Measurements from ENCODE around the gene ECHDC3. TPM values are rescaled to one million over a fixed set of nuclear protein-coding genes. Genes with fewer than 3 reads are reported as not detected.

Gene ECHDC3
- total and polyA plus RNA-seq, 2 of the 4 experiments (the other 2 are of a cell fraction): 4.3 to 5.0 TPM

- POLR2A ChIA-PET (ENCODE audit: unreplicated experiment): no interaction called here
- no peak overlapping the region for H3K27ac ChIP-seq (ENCODE audit: insufficient read depth, low read length)
- H3K4me2 ChIP-seq (ENCODE audit: low read depth, low read length): peak overlapping the region; percentile 31; the same call in 1 of the 2 replicates
- no peaks in the 10 kb centered on the region for H3K9me1 ChIP-seq (ENCODE audit: insufficient read depth, low read length)
- in situ Hi-C loops (cut with MboI; ENCODE audit: low sequenced_read_pairs) (no loop called here), dilution Hi-C loops (cut with HindIII; ENCODE audit: low sequenced_read_pairs, unreplicated experiment) (no loop called here), intact Hi-C loops (cut with micrococcal nuclease) (no loop called here)
- ATAC-seq (ENCODE audit: low read depth) (no peak), DNase-seq (no peak)
- H3K36me3 ChIP-seq (ENCODE audit: control insufficient read depth, insufficient read depth, low read length): no peaks in the 10 kb centered on the region
- H3K4ac ChIP-seq (ENCODE audit: low read depth, low read length): no peak overlapping the region
- BruUV-seq (replicated peaks): no TSS peak
- TF ChIP-seq MAZ (IDR thresholded peaks at IDR 0.05; ENCODE audit: borderline replicate concordance, low read depth, low read length) (no peak), SMC3 (IDR thresholded peaks at IDR 0.05; ENCODE audit: low read depth, low read length) (no peak), MAFK (IDR thresholded peaks at IDR 0.05; ENCODE audit: low read depth, low read length) (no peak), CHD1 (IDR thresholded peaks at IDR 0.05; ENCODE audit: low read depth, low read length) (no peak), RAD21 (IDR thresholded peaks at IDR 0.05; ENCODE audit: low read length) (no peak), FOS (IDR thresholded peaks at IDR 0.05; ENCODE audit: low read depth, low read length) (no peak), NFE2L2 (IDR thresholded peaks at IDR 0.05; ENCODE audit: low read depth, low read length) (no peak), MXI1 (IDR thresholded peaks at IDR 0.05; ENCODE audit: borderline replicate concordance, low read depth, low read length) (no peak), POLR2A (IDR thresholded peaks at IDR 0.05; ENCODE audit: low read depth, low read length) (no peak), BHLHE40 (IDR thresholded peaks at IDR 0.05; ENCODE audit: low read depth, low read length) (no peak)
- TF ChIP-seq, protein P1, sequence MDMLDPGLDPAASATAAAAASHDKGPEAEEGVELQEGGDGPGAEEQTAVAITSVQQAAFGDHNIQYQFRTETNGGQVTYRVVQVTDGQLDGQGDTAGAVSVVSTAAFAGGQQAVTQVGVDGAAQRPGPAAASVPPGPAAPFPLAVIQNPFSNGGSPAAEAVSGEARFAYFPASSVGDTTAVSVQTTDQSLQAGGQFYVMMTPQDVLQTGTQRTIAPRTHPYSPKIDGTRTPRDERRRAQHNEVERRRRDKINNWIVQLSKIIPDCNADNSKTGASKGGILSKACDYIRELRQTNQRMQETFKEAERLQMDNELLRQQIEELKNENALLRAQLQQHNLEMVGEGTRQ (IDR thresholded peaks at IDR 0.05; ENCODE audit: low read depth, low read length): no peak
- TF ChIP-seq, protein P2, sequence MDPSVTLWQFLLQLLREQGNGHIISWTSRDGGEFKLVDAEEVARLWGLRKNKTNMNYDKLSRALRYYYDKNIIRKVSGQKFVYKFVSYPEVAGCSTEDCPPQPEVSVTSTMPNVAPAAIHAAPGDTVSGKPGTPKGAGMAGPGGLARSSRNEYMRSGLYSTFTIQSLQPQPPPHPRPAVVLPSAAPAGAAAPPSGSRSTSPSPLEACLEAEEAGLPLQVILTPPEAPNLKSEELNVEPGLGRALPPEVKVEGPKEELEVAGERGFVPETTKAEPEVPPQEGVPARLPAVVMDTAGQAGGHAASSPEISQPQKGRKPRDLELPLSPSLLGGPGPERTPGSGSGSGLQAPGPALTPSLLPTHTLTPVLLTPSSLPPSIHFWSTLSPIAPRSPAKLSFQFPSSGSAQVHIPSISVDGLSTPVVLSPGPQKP (IDR thresholded peaks at IDR 0.05; ENCODE audit: borderline replicate concordance, low read depth, low read length): no peak
- H3K56ac ChIP-seq (ENCODE audit: extremely low read depth, insufficient read depth, low read length): no peak overlapping the region
- no peak overlapping the region for H4K5ac ChIP-seq (ENCODE audit: low read depth, low read length)
- no peaks in the 10 kb centered on the region for H3K27me3 ChIP-seq (ENCODE audit: control insufficient read depth, insufficient read depth, low read length)
- no peak overlapping the region for H2BK120ac ChIP-seq (ENCODE audit: low read depth, low read length)
- H2BK5ac ChIP-seq (ENCODE audit: low read depth, low read length, poor library complexity, severe bottlenecking): no peak overlapping the region
- H2AFZ ChIP-seq (replicated peaks; ENCODE audit: low read length, poor library complexity): peak overlapping the region; percentile 47
- WGBS, 2 experiments (ENCODE audit: extremely low coverage in 2 of 2, insufficient read length in 1 of 2): 35% methylated on average over 2 of the region's 13 CpGs; no CpG with 5 or more reads in 1 of the 2 experiments
- H3K14ac ChIP-seq (replicated peaks; ENCODE audit: low read depth, low read length): no peak overlapping the region
- no peak overlapping the region for H4K91ac ChIP-seq (ENCODE audit: insufficient read depth, low read depth, low read length)
- H2BK15ac ChIP-seq (ENCODE audit: low read depth, low read length): no peak overlapping the region
- no peak overlapping the region for H3K4me3 ChIP-seq (ENCODE audit: insufficient read depth, low read depth, low read length)
- CTCF ChIA-PET: no interaction called here
- H2AK5ac ChIP-seq (ENCODE audit: low read depth, low read length): no peak overlapping the region
- 0 out of 4 replicates have a peak, but pooled peaks cover 0 to 4% of the 10 kb centered on the region in 2 experiments for H3K79me1 ChIP-seq (ENCODE audit: low read depth in 1 of 2, low read length in 2 of 2)
- no peak overlapping the region for H3K18ac ChIP-seq (ENCODE audit: low read depth, low read length)
- no peak overlapping the region for H4K8ac ChIP-seq (ENCODE audit: low read depth in 2 of 2, low read length in 2 of 2)
- H3K4me1 ChIP-seq (ENCODE audit: control insufficient read depth, insufficient read depth, low read length): no peaks in the 10 kb centered on the region
- no peak overlapping the region for H3K9ac ChIP-seq (ENCODE audit: low read depth, low read length)
- no peaks in the 10 kb centered on the region for H4K20me1 ChIP-seq (ENCODE audit: insufficient read depth, low read length)
- H3K9me3 ChIP-seq (ENCODE audit: control insufficient read depth, insufficient read depth, low read length): no peaks in the 10 kb centered on the region
- H3K23ac ChIP-seq (ENCODE audit: low read depth, low read length): no peak overlapping the region; the same call in 1 of the 2 replicates
- H2BK20ac ChIP-seq (ENCODE audit: low read depth, low read length): no peak overlapping the region
- no peak overlapping the region for H2AK9ac ChIP-seq (replicated peaks; ENCODE audit: low read depth, low read length, poor library complexity)
These were observed 4.8 kb downstream of the ECHDC3 start for GRCh38 chr10:11746883-11747539.

Data from IMR-90 (cell line).